Measurements from ENCODE around the gene UNC50.
"Not testable (repeated sequence)": the region's sequence is repeated elsewhere in the genome, so short reads cannot be mapped to it uniquely, and the experiment has no call there.

Gene UNC50

DNA sequence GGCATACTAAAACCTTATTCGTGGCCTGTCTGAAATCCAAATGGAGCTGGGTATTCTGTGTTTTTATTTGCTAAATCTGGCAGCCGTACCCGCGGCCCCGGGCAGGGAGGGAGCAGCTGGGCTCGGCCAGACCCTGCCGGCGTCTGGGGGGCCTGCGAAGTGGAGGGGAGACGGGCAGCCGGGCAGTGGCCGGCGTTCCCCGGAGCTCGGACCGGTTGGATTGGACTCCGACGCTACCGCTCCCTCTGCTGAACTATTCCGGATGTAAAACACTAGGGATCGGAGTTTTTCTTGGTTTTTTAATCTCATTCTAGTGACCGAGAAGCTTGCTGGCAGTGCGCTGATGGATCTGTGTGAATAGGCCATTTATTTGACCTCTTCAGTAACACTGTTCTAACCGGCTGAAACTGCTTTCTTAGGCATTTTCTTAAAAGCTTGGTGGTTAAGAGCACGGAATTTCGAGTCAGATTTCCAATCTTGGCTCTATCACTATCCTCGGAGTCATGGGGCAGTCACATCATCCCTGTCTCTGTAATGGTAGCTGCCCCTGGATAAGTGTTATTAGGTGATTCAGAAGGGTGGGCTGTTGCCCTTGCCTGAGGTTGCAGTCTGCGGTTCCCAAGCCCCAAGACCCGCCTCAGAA is 694 bp downstream of the UNC50 start:
- DNase-seq (ENCODE audit: low spot score) (peak; percentile 7), FAIRE-seq (no peak)

DNA sequence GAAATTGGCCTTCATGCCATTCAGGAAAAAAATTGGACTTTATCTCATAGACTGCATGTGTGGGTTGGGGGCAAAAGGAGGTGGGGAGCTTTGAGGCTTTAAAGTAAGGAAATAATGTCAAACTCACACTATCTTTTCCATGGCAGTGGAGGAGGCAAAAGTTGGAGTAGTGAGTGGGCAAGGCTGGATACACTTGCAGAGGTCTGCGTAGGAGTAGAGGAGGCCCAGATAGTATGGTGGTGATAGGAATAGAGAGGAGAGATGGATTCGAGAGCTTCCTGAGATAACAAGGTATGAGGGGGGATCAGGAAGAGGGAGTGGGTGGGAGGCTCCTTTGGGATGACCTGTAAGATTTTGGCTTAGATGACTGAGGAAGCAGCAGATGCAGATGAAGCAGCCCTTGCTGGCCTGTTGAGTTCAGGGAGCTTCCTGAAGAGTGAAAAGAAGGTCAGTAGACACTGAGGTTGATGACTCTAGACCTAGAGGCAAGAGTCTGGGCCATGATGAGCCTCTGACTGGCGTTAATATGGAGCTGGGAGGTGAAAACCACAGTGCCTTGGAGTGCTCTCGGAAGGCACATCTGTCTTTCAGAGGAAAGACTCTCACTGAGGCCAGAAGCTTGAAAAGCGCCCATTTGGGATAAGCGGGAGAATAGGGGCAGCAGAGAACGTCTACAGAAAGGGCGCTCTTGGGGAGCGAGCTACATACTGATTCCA is 5.8 kb downstream of the UNC50 start:
- no peak for FAIRE-seq
- DNase-seq (ENCODE audit: low spot score) = no peak

DNA sequence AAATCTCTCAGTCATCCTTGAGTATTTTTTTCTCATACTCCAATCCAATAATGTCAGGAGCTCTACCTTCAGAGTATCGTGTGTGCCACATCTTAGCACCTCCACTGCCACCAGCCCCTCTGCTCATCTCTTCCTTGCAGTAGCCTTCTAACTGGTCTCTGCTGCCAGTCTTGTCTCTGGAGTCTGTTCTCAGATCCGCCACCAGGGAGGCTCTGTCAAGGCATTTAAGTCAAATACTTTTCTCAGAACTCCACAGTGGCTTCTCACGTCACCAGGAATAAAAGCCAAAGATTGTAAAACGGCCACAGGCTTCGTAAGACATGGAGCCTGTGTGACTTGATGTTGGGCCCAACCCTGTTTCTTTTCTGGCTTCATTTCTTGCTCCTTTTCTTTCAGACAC is 7.1 kb downstream of the UNC50 start:
- FAIRE-seq = no peak
- no peak for DNase-seq (ENCODE audit: low spot score)

DNA sequence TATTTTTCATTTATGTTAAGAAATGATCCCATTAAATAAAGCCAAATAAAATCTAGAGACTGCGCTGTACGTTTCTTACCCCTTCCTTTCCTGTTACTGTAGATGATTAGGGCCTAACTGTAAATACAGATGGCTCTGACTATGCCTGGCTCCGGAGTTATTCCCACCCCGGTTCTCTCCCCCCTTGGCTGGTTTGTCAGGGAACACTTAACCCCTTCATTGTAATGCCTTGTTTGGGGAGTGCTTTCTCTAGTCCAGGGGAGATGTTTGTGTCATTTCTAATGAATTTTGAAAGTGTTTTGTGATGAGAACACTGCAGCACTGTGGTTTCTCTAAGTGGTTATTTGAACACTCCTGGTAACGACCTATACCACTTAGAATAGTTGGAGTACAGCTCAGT is 8.8 kb downstream of the UNC50 start:
- FAIRE-seq = no peak

DNA sequence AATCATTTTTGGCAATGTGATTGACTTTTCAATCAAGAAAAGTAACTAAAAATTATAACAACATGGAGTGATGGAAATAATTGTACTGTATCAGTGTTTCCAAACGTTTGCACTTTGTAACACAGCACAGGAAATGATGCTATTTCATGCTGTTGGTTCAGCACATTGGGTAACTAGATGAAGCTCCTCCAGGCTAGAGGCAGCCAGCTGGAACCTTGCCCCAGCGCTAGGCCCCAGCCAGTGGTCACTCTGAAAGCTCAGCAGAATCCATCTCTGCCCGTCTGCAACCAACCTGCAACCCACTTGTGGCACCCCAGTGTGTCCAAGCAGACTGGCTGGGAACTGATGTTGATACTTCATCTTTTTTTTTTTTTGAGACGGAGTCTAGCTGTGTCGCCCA is 15.3 kb downstream of the UNC50 start:
- FAIRE-seq (no peak), DNase-seq (ENCODE audit: low spot score) (peak; percentile 31)

More for the DNA sequence above, 8.8 kb downstream of the UNC50 start:
- DNase-seq (ENCODE audit: low spot score) = no peak

DNA sequence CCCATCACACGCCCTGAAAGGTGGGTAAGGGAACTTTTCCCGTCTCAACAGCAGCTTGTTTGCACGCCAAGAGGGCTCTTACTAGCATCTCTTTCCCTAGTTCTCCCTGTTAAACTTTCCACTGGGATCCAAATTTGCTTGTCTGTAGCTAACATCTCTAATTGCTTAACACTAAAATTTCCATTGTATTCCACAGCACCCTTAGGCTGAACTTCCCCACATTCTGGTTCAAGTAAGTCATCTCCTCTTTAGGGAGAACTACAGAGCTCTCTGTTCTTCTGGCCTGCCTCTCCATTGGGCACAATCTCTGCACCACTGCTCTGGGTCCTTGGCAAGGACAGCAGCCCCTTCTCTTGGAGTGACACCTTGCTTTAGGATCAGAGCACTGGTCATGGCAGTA is 24.0 kb downstream of the UNC50 start:
- DNase-seq (ENCODE audit: low spot score) (no peak), FAIRE-seq (no peak)

DNA sequence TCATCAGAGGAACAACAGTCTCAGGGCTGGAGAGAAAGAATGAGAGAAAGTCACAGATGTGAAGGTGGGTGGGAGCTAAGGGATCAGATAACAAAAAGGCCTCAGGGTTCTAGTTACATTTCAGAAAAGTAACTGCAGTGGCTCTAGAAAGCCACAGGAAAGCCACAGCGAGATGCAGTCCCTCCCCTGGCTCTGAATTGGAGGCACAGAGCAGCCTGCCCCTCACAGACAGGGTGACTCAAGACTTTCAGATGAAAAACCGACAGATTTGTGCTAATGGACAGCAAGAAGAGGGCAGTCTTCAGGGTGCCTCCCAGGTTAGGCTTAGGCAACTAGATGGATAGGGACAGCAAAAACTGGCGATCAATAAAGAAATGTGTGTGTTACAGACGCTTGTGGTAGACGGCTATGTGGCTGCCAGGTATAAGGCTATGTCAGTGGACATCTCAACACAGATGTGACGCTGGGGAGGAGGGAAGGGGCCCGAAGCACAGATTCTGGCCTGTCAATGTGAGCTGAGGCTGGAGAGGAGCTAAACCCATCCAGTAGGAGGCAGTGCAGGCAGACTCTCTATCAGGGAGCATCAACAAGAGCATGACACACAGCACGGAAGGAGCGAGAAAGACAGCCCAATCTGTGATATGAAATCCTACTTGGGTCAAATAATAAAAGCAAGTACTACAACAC is 26.2 kb downstream of the UNC50 start:
- FAIRE-seq = no peak
- no peak for DNase-seq (ENCODE audit: low spot score)

DNA sequence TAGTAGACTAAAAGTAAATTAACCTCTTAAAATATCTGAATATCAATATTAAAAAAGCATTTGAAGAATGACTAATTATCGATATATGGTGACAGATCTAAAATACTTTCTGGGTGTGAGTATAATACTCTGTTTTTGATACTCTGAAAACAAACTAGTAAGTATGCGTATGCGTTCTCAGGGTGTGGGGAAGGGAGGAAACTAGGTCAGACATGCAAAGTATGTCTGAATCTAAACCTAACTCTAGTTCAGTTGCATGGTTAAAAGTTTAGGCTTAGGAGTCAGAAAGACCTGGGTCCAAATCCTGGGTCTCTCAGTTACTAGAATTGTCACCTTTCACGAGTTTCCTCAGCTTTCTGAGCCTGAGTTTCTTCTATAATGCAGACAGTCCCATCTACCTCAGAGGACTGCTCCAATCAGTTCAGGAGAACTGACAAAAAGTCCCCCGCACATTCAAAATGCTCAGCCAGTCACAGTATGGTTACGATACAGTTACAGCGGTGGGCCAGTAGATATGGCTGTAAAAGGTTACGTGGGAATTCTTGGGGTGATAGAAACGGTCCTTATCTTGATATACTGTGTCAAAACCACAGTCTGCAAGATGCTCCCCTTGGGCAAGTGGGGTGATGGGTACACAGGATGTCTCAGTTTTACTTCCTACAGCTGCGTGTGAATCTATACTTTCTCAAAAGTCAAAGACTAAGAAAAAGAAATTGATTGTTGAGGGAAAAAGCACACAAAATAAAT is 29.2 kb downstream of the UNC50 start:
- DNase-seq (ENCODE audit: low spot score) (no peak), FAIRE-seq (no peak)

DNA sequence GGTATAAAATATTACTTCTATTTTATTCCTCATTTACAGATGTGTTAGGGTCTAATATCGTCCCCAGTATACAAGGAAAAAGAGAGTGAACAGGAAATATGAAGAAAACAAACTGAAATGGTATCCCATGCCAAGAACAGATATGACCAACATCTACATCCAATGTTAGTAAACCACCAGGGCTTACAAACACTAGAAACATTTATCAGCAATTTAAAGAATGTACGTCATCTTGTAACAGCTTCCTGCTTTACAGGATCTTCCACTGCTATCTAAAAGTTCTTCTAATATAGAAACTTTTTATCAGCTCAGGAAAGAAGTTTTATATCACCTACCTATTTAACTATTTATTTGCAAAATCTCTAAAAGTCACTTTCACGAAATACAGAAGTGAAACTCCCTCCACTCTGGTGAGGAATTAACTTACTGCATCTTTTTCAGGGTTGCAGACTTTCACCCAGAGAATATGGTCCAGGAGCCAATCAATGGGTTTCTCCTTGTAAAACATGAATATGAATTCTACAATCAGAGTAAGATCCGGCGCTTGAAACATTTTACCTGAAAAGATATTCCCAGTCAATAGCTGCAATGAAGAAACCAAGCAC is 35.2 kb downstream of the UNC50 start:
- FAIRE-seq = no peak

DNA sequence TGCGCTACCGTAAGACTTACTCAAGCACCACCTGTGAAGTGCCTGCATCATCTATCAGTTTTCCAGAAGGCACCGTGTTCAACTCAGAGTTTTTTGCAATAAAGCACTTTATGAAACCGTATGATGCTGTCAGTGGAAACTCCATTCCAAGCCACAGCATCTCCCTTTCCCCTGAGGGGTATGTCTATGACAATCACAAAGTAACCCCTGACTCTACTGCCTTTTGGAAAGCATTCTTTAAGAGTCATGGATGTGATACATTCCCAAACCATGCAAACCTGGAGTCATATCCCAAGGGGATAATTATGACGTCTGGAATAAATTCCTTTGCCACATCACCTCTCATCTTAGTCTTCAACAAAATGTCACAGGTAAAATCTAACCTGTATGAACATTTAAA is 39.2 kb downstream of the UNC50 start:
- DNase-seq (ENCODE audit: low spot score) = no peak
- FAIRE-seq = no peak

More for the DNA sequence above, 35.2 kb downstream of the UNC50 start:
- no peak for DNase-seq (ENCODE audit: low spot score)

DNA sequence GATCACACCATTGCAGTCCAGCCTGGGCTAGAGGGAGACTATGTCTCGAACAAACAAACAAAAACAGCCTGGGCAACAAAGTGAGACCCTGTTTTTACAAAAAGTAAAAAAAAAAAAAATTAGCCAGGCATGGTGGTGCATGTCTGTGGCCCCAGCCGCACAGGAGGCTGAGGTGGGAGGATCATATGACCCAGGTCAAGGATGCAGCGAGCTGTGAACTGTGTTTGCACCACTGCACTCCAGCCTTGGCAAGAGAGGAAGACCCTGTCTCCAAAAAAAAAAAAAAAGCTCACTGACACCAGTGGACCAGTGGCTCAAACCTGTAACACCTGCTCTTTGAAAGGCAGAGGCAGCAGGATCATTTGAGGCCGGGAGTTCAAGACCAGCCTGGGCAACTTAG is 40.1 kb downstream of the UNC50 start:
- no peak for DNase-seq (ENCODE audit: low spot score)
- FAIRE-seq = no peak

DNA sequence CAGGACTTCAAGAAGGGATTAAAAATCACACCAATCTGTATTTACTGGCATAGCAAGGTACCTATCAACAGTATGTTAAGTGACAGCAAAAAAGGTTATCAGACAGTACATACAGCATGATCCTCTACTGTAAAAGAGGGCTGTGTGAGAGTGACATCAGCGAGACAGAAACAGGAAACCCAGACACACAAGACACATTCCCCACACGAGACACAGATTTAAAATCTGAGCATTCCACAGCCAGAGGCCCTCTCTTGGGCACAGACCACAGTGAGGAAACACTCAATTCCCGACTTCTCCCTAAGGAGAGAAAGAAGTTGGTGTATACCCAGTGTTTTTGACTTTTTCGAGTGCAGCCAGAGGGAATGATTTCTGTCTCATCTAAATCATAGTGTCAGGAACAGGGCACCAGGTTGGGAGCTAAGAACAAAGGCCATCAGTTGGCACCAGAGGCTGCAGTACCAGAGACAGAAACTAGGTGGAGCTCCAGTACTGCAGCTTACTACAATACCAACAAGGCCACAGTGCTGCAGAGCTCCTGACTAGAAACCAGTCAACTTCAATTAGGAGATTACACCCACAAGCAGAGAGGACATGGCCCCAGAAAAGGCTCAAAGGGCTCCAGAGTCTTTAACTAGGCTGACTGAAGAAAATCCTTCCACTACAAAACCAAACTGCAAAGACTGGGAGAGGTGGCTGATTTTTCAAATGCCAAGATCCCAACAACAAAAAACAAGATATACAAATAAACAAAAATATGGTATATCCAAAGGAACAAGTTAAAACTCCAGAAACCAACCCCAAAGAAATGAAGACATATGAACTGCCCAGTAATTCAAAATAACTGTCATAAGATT is 41.0 kb downstream of the UNC50 start:
- DNase-seq (ENCODE audit: low spot score) (peak; percentile 66), FAIRE-seq (no peak)

DNA sequence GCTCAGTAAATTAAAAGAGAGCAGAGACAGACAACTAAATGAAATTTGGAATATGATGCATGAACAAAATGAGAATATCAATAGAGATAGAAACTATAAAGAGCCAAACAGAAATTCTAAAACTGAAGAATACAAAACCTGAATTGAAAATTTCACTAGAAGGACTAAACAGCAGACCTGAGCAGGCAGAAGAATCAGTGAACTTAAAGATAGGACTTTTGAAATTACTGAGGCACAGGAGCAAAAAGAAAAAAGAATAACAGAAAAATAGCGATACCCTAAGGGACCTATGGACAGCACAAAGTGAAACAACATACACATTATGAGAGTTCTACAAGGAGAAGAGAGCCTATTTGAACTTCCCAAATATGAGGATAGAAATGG is 41.6 kb downstream of the UNC50 start:
- no peak for FAIRE-seq
- no peak for DNase-seq (ENCODE audit: low spot score)

DNA sequence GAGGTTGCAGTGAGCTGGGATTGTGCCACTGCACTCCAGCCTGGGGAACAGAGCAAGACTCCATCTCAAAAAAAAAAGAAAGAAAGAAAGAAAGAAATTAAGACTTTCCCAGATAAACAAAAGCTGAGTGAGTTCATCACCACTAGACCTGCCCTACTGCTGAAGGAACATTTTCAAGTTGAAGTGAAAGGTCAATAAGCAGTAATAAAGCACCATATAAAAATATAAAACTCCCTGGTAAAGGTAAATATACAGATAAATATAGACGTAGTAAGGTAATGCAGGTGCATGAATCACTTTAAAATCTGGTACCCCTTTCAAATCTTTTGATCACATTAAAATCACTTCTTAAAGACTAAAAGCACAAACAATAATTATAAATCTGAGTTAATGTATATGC is 42.6 kb downstream of the UNC50 start:
- no peak for FAIRE-seq
- no peak for DNase-seq (ENCODE audit: low spot score)

DNA sequence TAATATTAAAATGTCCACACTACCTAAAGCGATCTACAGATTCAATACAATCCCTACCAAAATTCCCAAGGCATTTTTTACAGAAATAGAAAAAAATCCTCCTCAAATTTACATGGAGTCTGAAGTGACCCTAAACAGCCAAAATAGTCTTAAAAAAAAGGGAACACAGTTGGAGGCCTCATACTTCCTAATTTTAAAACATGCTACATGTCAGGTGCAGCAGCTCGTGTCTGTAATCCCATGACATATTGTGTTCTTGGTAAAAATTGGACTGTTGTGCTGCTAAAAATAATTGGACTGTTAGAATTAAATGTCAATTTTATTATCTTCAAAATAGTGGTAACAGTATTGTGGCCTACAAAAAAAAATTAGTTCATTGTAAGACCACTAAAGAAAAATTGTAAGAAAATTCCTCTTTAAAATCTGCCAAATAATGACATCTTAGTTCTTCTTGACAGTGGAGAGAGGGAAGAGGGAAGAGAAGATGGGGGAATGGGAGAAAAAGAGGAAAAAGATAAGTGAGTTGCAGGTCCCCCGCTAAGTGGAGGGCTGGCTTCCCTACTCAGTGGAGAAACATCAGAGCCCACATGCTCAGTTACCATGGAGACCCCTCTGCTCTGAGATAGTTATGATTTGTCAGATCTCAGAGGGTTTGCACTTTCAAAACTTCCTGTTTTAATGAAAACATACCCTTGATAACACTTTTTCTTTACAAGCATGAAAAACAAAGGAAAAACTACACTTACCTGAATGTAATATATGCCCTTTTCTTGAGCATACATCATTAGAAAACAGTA is 46.5 kb downstream of the UNC50 start:
- DNase-seq (ENCODE audit: low spot score) (no peak), FAIRE-seq (no peak)

DNA sequence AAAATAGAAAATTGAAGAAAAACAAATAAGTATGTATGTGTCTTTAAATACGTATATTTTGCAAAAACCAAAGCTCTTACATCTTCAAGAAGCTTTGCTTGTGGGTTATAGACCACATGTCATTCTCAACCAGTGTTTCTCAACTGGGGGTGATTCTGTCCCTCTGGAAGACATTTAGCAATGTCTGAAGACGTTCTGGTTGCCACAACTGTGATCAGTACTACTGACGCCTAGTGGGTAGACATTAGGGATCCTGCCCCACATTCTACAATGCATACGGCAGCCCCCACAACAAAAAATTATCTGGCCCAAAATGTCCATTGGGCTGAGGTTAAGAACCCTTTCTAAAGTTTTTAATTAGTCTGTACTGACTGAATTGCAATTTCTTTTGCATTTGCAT is 48.4 kb downstream of the UNC50 start:
- no peak for DNase-seq (ENCODE audit: low spot score)
- no peak for FAIRE-seq

DNA sequence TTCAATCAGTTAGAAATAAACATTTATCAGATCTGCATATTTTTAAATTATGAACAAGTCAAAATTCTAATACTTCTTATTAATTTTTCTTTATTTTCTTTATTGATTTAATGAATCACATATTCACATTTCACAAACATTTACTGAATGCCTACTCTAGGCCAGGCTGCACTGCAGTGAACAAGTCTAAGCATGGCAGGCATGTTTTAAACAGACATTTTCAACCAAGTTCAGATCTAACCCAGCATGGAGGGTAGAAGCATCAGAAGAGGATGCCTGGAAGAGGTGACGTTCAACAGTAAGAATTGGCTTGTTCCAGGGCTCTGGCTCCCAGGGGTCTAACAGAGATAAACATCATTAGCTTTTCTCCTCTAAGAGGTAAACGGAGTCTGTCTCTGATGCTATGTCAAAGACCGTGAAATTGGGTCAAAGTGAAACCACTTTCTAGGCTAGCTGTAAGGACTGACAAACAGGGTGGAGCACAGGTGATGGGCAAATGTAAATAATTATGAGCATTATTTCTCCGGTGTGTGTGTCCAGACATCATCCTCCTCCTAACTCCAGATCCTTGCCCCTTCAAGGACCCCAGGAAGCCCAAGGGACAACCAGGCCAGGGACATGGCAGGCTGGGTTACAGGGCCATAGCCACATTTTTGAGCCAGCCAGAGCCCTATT is 50.6 kb downstream of the UNC50 start:
- no peak for FAIRE-seq
- DNase-seq (ENCODE audit: low spot score) = no peak

DNA sequence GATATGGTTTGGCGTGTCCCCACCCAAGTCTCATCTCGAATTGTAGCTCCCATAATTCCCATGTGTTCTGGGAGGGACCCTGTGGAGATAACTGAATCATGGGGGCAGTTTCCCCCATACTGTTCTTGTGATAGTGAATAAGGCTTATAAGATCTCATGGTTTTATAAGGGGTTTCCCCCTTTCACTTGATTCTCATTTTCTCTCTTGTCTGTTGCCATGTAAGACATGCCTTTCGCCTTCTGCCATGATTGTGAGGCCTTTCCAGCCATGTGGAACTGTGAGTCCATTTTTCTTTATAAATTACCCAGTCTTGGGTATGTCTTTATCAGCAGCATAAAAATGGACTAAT is 51.1 kb downstream of the UNC50 start:
- FAIRE-seq; DNase-seq (ENCODE audit: low spot score): not testable (repeated sequence)

DNA sequence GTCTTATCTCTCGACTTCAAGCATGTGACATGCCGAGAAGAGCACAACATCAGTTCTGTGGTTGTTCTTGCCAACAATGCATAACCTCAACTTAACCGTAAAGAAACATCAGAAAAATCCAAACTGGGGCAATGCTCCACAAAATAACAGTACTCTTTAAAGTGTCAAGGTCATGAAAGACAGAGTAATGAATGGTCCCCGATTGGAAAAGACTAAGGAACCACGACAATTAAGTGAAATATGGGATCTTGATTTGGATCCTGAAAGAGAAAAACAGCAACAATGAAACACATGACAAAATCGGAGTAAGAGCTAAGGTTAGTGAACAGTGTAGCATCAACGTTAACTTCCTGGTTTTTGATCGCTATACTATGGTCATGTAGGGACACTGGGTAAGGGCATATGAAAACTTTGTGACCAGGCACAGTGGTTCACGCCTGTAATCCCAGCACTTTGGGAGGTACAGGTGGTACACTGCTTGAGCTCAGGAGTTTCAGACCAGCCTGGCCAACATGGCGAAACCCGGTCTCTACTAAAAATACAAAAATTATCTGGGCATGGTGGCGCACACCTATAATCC is 55.2 kb downstream of the UNC50 start:
- FAIRE-seq = no peak
- no peak for DNase-seq (ENCODE audit: low spot score)

All from RCC 7860 (cell line).